Adrenal gland (tissue), 12 donors: ENCODE data around the gene INMT. TPM values are rescaled to one million over a fixed set of nuclear protein-coding genes. Genes with fewer than 3 reads are reported as not detected.
A peak's percentile ranks its signal among the peaks of the same experiment; 100 is the strongest.

ENCODE experiments used
- DNase-seq, 7 donors: peaks; one replicate each; pipeline ENCODE4 v3.0.0-alpha.2; 2019 to 2020
- H3K27ac ChIP-seq, 5 donors: fragments of 200-600 bp; sonication (generic) in 4 of 5; 1 replicate in 3 of 5; 2 replicates in 2 of 5; pipeline versions ENCODE4 v1.5.1 to v1.8.0; 2016 to 2020; ENCODE audit warnings: mild to moderate bottlenecking in 1 of 5
- H3K27me3 ChIP-seq: fragments of 200-600 bp; 2 replicates; pipeline ENCODE4 v1.8.0; 2021
- H3K36me3 ChIP-seq, 2 donors: fragments of 200-600 bp; replicated peaks in 1 of 2; 1 replicate in 1 of 2; 2 replicates in 1 of 2; pipeline versions ENCODE4 v1.5.1 to v1.8.0; 2018 to 2022
- H3K4me1 ChIP-seq, 2 donors: fragments of 200-600 bp; replicated peaks in 1 of 2; 1 replicate in 1 of 2; 2 replicates in 1 of 2; pipeline versions ENCODE4 v1.5.1 to v1.8.0; 2018 to 2021
- H3K4me3 ChIP-seq, 4 donors: fragments of 200-600 bp; sonication (generic) in 3 of 4; one replicate each; pipeline ENCODE4 v1.5.1; 2016 to 2018
- H3K9me3 ChIP-seq, 3 donors: fragments of 200-600 bp; sonication (generic) in 1 of 3; replicated peaks in 1 of 3; 1 replicate in 2 of 3; 2 replicates in 1 of 3; pipeline versions ENCODE4 v1.5.1 to v1.8.0; 2016 to 2021
- POLR2A ChIP-seq, 2 donors: fragments of 450-650 bp; IDR thresholded peaks; one replicate each; pipeline ENCODE4 v1.6.1; 2017; ENCODE audit warnings: antibody characterized with exemption in 2 of 2, mild to moderate bottlenecking in 2 of 2, moderate library complexity in 1 of 2
- whole genome bisulfite sequencing, 4 donors: extraction: QIAGEN DNeasy Blood & Tissue Kit in 2 of 4; methylation state at CpG; one replicate each; pipeline versions ENCODE4 v1.1.5 to v1.1.7; 2013 to 2017; 5-methylcytosine and 5-hydroxymethylcytosine counted together
- intact Hi-C, 2 donors: fragments of 100-400 bp; cut with DNase I; formaldehyde crosslinking; loops; one replicate each; pipeline versions ENCODE4 v1.14.1 to v1.15.0; 2022 to 2023
- polyA plus RNA-seq, 3 donors: library from polyadenylated mRNA; stranded (reverse); fragments of 200-250 nt in 2 of 3; fragments of 350-450 nt in 1 of 3; fragmentation: Illumina TruSeq in 1 of 3; extraction: RNeasy Lipid Tissue Mini Kit (QIAGEN cat#74804) in 1 of 3; gene quantifications; one replicate each; pipeline ENCODE4 v1.2.3, GENCODE V29; 2013 to 2014
- total RNA-seq, 9 donors: library from RNA; depleted of rRNA in 4 of 9; stranded (reverse); fragments of >200 nt in 4 of 9; fragments of 120-200 nt in 1 of 9; fragmentation: NEBNext Ultra II Directional in 1 of 9; extraction: Animal tissue kit (Norgen Biotek cat#: 25700) in 1 of 9; gene quantifications; one replicate each; pipeline versions ENCODE4 v1.1.0 to v1.2.4, GENCODE V29; 2013 to 2023
- TF ChIP-seq, protein P1 (sequence below), 6 experiments: fragments of 450-650 bp in 4 of 6; fragments of 200-600 bp in 2 of 6; sonication (generic) in 1 of 6; IDR thresholded peaks; 1 replicate in 5 of 6; 2 replicates in 1 of 6; pipeline versions ENCODE4 v1.5.1 to v1.8.0; 2016 to 2021; ENCODE audit warnings: antibody characterized with exemption in 6 of 6, mild to moderate bottlenecking in 2 of 6, moderate library complexity in 1 of 6
- donor health status: healthy with polysubstance abuse.
- donor health status: Bipolar disorder and iron deficiency.
- donor health status: DM: yes; HTN: yes; CAD: no.
- donor health status: DM: no; HTN: no; CAD: no.
- donor health status: DM: no; HTN: no; CAD: no.
- donor health status: DM: yes; HTN: yes; CAD: no.

INMT gene
- total and polyA plus RNA-seq, 12 donors, result 12.2 to 392 (median 157) TPM

DNA sequence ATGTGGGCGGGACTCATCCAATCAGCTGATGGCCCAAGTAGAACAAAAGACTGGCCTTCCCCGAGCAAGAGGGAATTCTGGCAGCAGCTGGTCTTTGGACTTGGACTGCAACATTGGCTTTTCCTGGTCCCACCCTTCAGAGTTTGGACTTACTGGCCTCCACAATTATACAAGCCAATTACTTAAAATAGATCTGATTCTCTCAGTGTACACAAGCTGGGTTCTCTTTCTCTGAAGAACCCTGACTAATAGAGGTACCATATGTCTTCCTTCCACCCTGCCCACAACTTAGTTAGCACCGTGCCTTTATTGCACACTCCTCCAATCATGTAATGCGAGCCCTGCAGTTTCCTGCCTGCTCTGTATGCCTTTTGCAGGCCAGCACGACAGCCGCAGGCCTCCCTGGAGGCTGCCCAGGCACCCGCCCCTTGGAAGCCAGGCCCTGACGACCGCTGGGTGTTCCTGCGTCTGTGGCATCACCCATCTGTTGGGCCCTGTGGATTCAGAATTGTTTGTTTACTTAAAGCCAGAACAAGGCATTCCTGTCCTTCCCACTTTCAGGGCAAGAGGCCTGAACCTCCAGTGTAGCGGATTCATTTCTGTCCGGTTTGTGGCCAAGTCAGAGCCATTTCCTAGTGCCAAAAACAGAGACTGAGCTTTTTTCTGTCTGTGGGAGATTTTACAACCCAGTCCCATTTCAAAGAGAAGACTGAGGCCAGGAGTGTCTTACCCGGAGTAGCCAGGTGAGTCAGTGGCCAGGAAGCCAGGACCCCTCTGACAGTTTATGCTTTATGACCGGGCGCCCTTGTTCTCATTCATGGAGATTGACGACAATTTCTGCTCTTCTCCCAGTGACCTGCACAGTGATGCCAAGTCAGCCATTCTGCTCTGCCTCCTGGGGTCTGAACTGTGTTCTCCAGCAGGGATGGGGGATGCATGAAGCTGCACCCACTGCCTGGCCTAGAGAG is 968 bp upstream of the INMT start:
- Histone ChIP-seq H3K4me1 (no peaks in the 10 kb centered on the region), H3K36me3 (no peaks in the 10 kb centered on the region), H3K9me3 (no peaks in the 10 kb centered on the region), H3K27ac (peak overlapping the region in 3 of 5 donors; percentile 49 to 86 (median 59)), H3K4me3 (peak overlapping the region in 1 of 4 donors; percentile 43), H3K27me3 (no peaks in the 10 kb centered on the region)
- no peak for TF ChIP-seq POLR2A (IDR thresholded peaks at IDR 0.05)
- TF ChIP-seq, protein P1, sequence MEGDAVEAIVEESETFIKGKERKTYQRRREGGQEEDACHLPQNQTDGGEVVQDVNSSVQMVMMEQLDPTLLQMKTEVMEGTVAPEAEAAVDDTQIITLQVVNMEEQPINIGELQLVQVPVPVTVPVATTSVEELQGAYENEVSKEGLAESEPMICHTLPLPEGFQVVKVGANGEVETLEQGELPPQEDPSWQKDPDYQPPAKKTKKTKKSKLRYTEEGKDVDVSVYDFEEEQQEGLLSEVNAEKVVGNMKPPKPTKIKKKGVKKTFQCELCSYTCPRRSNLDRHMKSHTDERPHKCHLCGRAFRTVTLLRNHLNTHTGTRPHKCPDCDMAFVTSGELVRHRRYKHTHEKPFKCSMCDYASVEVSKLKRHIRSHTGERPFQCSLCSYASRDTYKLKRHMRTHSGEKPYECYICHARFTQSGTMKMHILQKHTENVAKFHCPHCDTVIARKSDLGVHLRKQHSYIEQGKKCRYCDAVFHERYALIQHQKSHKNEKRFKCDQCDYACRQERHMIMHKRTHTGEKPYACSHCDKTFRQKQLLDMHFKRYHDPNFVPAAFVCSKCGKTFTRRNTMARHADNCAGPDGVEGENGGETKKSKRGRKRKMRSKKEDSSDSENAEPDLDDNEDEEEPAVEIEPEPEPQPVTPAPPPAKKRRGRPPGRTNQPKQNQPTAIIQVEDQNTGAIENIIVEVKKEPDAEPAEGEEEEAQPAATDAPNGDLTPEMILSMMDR (IDR thresholded peaks at IDR 0.05), result no peak
- WGBS, 4 donors, result 54 to 68% (median 66%) methylated on average over 15 to 16 of the region's 16 CpGs
- intact Hi-C loops, result no loop called here
- peak in 5 of 7 donors; percentile 37 to 73 (median 63) for DNase-seq

DNA sequence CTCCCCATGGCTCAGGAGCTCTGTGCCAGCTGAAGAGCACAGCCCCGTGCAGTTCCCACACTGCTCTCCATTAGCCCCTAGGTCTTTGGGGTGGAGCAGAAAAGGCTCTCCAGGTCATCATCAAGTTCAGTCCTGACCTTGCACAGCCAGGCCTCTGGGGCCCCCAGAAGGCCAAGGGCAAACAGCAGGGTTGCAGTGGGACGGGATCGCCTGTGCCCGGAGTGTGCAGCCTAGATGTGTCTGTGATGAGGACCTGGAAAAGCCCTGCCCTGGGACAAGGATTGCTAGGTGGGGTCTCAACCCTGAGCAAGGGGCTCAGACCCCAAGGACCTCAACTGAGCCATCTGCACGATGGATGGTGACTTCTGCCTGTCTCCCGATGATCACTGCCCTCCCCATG is 549 bp downstream of the INMT start:
- intact Hi-C loops, result no loop called here
- 46 to 85% (median 69%) methylated on average over 2 to 6 of the region's 6 CpGs for WGBS, 4 donors
- Histone ChIP-seq H3K27ac (peak overlapping the region in 4 of 5 donors; percentile 36 to 86 (median 58)), H3K27me3 (no peaks in the 10 kb centered on the region), H3K9me3 (no peaks in the 10 kb centered on the region), H3K36me3 (no peaks in the 10 kb centered on the region), H3K4me1 (peaks cover 0 to 2% of the 10 kb centered on the region in 2 donors), H3K4me3 (peak overlapping the region in 2 of 4 donors; percentile 28 to 43)
- TF ChIP-seq, protein P1 (IDR thresholded peaks at IDR 0.05), result no peak
- no peak for TF ChIP-seq POLR2A (IDR thresholded peaks at IDR 0.05)
- DNase-seq, result no peak

DNA sequence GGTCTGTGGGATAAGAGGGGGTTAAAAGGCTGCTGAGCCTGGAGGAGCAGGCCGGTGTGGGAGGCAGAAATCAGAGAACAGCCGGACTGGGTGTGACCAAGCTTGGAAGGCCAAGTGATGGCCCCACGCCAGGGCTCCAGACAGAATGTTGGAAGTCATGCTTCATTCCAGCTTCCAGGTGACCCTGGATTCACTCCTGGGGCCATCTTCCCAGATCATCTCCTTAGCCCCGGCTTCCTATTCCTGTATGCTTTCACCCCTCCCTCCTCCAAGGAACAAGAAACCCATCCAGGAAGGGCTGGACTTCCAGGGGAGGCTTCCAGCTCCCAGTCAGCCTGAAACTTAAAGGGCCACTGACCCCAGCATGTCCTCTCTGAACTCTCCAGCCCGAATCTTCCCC is 1.0 kb downstream of the INMT start:
- 15 to 36% (median 27%) methylated on average over 5 of the region's 5 CpGs for WGBS, 4 donors
- Histone ChIP-seq H3K4me1 (peaks cover 0 to 6% of the 10 kb centered on the region in 2 donors), H3K9me3 (no peaks in the 10 kb centered on the region), H3K27me3 (no peaks in the 10 kb centered on the region), H3K27ac (peak overlapping the region in 3 of 5 donors; percentile 47 to 86 (median 69)), H3K36me3 (no peaks in the 10 kb centered on the region), H3K4me3 (peak overlapping the region in 2 of 4 donors; percentile 28 to 43)
- peak in 1 of 2 donors; percentile 6 for TF ChIP-seq POLR2A (IDR thresholded peaks at IDR 0.05)
- TF ChIP-seq, protein P1 (IDR thresholded peaks at IDR 0.05), result no peak
- intact Hi-C loops, result no loop called here
- DNase-seq, result peak; percentile 63 to 89 (median 78)

DNA sequence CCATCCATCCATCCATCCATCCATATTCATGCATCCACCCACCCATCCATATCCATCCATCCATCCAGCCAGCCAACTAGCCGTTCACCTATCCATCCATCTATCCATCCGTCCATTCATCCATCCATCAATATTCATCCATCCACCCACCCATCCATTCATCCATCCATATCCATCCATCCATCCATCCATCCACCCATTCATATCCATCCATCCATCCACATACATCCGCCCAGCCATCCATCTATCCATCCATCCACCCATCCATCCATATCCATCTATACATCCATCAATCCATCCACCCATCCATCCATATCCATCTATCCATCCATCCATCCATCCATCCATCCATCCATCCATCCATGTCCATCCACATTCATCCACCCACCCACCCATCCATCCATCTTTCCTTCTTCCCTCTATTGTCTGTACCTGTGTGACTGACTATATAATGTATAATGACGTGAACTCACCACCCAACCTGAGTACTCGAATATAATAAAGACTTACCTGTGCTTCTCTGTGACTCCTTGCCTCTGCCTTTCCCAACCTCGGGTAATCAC is 2.5 kb downstream of the INMT start:
- Histone ChIP-seq H3K4me3 (peak overlapping the region in 2 of 4 donors; percentile 9 to 43), H3K27ac (peak overlapping the region in 2 of 5 donors; percentile 69 to 86), H3K27me3 (no peaks in the 10 kb centered on the region), H3K36me3 (no peaks in the 10 kb centered on the region), H3K4me1 (peaks cover 0 to 6% of the 10 kb centered on the region in 2 donors), H3K9me3 (no peaks in the 10 kb centered on the region)
- WGBS, 4 donors, result 70 to 90% (median 80%) methylated on average over 6 of the region's 6 CpGs
- intact Hi-C loops, result no loop called here
- TF ChIP-seq POLR2A (IDR thresholded peaks at IDR 0.05), result no peak
- TF ChIP-seq, protein P1 (IDR thresholded peaks at IDR 0.05), result no peak
- no peak for DNase-seq
